Glomerular visceral epithelial cell (primary cell): ENCODE data around the gene OST4.
"Not testable (repeated sequence)": the region's sequence is repeated elsewhere in the genome, so short reads cannot be mapped to it uniquely, and the experiment has no call there.

Source experiments
- DNase-seq: peaks from one replicate; pipeline ENCODE4 v3.0.0-alpha.2; 2016; ENCODE audit errors: extremely low spot score

OST4 gene

DNA sequence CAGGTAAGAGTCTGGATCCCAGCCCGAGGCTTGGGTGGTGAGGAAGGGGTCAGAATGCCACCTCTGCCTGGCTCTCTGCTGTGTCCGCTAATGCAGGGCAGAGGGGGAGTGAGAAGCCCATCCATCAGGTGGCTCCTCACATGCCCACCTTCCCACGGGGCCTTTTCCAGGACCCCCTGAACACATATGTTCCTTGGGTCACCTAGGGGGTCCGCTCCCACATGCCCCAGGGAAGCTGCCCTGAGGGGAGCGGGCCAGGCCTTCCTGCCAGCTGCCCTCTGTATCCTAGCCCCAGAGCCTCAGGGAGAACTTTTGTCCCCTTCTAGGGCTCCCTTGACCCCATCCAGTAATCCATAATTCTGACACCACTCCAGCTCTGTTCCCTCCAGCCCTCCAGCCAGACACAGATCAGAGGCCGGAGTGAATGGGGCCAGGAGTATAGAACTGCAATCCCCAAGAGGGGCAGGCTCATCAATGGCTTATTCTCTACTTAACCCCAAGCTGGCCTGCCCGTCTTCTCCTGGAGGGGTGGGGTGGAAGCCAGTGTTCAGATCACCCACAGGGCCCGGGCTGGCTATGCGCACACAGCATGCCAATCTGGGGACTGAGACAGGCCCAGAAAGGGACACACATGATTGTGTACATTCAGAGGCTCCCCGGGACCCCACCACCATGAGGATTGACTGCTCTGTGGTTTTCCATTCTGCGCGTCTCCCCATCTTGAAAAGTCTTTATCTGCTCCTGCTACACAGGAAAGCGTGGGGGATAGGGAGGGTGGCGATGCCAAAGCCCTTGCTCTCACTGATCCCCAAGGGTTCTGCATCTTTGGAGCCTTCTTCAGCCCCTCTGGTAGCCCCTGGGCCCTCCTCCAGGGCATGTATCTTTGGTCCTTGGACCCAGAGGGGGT, 8.0 kb upstream of the OST4 start:
- DNase-seq = no peak

DNA sequence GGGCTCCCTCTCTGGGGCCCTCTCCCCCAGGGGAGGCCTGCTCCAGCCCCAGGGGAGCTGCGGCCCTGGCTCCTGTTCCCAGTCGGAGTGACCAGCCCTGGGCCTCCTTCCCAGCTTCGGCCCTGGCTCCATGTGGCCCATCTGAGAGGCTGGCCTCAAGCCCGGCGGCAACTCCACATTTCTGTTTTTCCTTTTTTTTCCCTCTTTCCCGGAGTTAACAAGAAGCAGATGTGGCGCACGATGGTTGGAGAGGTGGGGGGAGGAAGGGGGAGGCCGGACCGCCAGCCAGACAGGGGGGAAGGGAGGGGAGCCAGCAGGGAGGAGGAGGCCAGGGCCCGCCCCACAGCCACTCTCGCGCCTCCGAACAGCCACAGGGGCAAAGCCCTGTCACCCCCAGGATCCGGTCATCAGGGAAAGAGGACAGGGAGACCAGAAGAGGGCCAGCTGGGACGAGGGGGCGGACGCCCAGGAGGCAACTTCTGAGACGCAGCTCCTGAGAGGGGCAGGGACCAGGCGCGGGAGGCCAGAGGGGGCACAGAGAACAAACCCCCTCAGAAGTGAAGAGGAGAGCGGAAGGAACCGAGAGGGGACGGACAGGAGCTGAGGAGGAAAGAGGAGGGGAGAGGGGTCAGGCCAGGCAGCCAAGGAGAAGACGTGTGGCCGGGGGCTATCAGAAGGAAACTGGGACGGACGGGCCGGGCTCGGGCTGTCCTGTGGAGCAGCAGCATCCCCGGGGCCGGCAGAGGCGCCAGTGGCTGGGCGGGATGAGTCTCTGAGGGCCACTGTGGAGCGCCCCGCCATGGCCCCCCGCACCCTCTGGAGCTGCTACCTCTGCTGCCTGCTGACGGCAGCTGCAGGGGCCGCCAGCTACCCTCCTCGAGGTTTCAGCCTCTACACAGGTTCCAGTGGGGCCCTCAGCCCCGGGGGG, 7.1 kb upstream of the OST4 start, which contains the start of gene EMILIN1:
EMILIN1 (plus strand) TSS at position 349 of the 928 bp plus-strand sequence; CDS start at position 800, 451 bp downstream.
- DNase-seq = no peak

DNA sequence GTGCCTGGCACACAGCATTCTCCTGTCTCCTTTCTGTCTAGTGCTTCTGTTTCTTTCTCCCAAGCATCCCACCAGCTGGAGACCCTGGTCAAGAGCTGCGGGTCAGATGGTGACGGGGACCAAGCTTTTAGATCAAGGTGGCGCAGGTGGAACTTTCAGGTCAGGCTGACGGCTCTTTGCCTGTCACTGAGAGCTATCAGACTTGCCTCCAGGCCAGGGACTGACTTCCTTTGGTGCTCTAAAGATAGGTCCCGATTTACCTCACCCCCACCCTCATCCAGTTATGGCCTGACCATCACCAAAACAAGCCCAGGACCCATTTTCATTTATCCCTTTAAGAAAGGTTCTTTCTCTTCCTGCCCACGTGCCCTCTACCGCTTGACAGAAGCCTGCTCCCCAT, 5.8 kb upstream of the OST4 start:
- DNase-seq = no peak

DNA sequence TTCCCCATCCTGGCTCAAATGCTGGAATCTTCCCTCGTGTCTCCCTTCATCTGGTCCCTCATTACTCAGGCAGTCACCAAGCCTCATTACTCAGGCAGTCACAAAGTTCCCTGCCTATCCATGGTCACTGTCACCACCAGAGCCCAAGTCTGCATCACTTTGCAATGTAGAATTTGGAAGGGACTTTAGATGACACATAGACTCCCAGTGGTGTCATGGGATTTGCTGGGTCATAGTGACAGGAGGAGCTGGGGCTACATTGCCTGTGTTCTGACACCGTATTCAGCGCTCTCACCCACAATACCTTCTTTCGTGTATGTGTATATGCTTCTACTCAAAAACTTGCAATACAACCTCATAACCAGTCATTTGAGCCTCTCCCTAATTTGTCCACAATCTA, 4.9 kb upstream of the OST4 start:
- DNase-seq = no peak

DNA sequence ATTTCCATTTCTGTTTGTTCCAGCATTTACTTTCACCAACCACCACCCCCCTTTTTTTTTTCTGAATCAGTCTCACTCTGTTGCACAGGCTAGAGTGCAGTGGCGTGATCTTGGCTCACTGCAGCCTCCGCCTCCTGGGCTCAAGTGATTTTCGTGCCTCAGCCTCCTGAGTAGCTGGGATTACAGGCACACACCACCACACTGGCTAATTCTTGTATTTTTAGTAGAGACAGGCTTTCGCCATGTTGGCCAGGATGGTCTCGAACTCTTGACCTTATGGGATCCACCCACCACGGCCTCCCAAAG, 4.1 kb upstream of the OST4 start:
- not testable (repeated sequence) for DNase-seq

DNA sequence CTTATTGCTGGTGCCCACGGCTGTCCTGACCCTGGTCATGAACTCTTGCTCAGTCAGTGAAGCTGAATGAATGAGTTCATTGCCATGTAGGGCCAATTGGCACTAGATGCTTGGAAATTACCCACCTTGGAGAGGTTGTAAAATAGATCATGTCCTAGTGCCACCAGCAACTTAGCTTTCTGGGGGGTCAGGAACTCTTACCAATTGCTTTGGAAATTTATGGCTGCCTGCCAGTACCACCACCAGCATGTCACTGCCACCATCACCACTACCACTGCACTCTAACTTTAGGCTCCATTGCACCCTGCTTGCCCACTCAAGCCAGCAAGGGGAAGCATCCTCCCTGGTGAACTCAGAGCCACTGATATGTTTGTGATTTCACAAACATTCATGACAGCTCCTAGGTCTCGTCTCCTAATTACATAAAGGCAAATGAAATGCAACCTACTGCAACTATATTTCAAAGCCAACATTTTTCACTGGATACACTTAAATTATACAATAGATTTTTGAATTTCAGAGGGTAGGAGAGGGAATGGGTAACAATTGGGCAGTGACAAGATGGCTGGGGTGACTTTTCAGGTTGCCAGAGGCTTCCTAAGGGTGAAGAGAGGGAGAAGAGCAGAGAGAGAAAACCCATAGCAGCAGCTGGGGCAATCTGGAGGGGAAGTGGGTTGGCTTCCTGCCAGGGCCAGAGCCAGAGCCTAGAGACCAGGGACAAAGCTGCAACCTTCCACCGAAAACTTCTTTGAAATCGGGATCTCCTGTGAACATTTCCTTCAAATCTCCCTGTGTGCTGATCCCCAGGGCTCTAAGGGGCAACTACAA, 3.5 kb upstream of the OST4 start:
- DNase-seq = no peak

DNA sequence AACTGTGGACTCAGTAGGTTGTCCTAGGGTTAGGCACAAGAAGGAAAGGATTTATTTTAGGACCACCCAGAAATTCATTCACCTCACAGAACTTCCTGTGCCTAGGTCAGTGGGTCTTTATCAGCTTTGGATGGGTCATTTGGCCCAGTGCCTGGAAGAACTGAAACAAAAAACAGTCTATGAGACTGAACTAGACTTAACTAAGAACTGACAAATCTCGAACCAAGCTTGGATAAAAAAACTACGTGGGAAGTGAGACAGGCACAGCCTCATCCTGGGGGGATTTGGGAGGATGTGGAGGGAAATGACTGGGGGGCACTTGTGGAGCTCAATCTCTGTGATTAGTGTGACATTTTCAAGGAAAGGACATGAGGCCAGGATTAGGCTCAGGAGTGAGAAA, 2.3 kb upstream of the OST4 start:
- no peak for DNase-seq

DNA sequence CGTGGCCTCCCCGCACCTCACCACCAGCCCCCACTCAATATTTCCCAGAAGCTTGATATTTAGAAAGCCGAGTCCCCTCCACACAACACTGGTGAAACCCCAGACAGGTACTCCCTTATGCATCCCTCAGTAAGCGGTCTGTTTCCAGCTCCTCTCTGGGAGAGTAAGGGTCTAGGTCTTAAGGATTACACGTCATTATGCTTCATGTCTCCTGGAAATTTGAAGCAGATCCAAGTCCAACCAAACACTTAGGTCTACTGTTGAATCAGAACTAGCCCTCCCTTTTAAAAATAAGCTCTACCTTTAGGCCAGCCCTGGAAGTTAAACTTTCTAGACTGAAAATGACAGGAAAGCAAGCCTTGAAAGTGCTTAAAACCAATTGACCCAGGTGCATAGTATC, 1.5 kb upstream of the OST4 start:
- DNase-seq = no peak

DNA sequence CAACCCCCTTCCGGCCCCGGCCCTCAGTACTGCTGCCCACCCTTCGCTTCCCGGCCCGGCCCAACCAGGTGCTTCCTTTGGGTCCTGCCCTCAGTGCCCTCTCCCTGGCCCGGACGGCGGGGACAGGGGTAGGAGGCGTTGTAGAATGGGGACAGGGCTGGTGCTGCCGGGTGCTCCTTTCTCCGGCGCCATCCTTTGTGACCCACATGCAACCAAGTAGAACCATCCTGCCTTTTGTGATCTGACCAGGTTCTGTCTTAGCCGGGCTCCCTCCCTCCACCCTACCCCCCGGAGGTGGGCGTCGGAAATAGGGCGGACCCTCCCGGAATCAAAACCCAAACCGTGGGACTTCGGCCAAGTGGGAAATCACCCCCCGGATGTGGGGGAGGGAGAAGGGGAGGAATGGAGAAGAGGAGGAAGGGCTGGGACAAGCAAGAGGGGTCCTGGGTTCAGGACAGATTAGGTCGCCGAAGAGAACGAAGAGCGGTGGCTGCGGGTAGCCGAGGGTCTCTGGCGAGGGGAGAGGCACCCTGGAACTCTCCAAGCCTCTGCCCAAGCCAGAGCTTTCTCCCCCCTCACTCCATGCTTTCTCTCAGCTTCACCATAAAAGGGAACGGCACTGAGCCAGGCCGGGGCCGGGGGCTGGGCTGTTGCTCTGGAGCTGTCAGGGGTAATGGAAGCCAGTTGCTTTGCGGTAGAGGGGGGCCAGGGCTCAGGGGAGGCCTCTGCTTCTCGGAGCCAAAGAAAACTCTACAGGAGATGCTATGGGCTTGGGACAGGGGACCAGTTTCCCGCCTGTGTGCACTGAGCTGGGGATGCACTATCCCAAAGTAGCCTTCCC, 756 bp upstream of the OST4 start:
- no peak for DNase-seq

DNA sequence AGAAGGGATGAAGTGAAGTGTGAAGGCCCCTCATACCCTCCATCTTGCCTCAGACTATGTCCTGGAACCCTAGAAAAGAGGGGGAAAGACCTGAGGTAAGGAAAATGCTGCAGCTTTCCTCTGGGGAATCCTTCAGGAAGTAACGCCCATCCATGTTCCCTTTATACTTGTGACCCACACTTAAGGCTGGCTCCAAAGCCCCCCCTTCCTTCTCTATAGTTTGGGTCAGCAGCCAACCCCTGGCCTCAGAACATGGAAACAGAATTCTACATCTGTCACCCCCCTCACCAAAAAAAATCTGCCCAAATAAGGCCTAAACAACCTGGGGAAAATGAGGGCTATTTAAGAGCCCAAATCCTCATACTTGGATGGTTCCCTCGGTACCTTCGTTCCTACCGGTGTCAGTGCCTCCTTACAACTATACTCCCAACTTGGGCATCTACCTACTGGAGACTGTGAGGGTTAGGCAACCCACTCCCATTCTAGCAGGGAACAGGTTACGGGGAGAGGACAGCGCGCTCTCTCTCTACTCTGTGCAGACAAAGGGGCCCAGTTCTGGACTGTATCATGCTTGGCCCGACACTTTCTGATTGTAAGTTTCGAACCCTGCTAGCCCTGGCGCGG, 689 bp downstream of the OST4 start:
- DNase-seq = no peak

DNA sequence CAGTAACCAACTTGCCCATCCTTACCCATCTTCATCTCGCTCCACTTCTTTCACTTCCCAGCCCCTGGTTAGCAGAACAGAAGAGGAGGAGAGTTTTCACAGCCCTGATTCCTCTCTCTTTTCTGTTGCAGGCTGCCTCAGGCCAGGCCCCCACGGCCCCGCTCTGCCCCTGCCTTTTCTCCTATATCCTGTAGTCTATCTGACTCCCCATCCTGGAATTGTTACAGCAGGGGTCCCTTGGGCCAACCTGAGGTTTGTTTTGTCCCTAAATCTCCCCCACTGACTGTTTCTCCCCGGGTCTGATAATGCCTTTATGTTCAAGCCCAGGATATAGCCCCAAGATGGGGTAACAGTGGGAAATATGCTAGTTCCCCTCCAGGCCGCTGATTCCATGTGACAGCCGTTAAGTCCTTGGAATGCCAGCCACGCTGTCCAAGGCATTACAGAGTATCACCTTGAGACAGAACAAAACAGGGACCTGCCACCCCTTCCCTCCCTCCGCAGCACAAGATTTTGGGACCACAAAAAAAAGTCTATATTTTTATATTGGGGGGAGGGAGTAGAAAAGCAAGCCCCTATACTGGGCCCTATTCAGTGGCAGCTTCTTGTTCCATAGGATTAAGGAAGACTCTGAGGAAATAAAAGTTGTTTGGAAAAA, 1.4 kb downstream of the OST4 start:
- DNase-seq = no peak

DNA sequence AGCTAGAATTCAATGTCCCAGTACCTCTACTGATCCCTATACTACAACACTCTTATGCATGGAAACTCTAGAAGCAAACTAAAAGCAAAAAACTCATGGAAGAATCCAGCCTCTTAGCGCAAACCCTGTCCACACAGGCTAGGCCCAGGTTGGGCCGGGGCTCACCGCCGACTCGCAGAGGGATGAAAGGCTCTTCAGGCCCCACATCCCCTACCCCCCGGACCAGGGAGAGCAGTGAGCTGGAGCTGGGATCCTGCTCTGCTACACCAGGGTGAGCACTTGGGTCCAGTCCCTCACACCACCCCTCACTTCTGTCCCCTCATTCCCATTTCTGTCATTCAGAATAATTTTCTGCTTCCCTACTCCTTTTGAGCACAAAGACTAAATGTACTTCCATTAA, 2.0 kb downstream of the OST4 start:
- no peak for DNase-seq

DNA sequence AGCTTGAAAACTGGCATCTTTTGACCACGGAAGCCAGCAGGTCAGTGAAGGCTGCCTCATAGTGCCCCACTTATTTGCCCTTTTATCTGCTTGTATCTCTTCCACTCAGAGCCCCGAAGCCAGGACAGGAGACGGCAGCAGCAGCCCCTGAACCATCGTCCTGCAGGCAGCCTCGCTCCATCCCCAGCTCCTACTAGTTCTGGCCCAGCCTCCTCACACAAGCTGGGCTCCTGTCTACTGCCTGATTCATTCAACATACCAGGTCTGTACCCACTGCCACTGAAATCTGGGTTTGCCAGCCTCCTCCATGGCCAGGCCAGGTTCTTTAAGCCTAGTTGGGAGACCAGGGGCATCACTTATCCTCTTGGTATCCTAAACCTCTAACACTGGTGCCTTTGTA, 4.1 kb downstream of the OST4 start:
- no peak for DNase-seq

DNA sequence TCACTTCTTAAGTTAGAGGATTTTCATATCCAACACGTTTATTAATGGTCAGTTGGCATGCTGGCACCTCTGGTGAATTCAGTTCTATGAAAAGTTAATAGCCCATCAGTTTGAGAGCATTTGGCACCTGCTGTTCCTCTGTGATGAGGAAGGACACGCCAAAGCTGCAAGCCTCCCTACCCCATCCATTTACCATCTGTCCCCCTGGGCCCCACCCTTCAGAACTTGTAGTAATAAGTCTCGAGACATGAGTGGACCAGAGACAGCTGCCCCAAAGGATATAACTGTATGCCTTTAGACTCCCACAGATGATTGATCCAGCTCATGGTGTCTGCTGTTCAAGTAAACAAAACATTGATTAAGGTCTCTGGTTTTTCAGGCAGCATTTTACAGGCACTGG, 6.3 kb downstream of the OST4 start:
- no peak for DNase-seq

DNA sequence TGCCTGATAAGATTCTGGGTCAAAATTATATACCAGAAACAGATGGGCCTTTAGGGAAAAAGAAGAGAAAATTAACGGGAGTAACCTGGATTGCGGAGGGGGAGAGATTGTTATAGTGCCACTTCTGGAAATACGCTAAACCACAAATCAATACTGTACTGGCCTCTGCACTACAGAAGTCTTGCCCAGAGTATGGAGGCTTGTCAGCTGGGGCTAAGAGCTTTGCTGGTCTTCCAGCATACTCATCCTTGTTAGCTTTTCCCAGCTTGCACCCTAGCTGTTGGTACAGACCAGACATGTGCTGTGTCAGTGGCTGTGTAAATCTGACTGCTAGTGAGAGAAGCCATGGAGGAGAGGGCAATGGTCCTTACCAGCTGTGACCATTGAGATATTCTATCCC, 11.1 kb downstream of the OST4 start:
- no peak for DNase-seq

DNA sequence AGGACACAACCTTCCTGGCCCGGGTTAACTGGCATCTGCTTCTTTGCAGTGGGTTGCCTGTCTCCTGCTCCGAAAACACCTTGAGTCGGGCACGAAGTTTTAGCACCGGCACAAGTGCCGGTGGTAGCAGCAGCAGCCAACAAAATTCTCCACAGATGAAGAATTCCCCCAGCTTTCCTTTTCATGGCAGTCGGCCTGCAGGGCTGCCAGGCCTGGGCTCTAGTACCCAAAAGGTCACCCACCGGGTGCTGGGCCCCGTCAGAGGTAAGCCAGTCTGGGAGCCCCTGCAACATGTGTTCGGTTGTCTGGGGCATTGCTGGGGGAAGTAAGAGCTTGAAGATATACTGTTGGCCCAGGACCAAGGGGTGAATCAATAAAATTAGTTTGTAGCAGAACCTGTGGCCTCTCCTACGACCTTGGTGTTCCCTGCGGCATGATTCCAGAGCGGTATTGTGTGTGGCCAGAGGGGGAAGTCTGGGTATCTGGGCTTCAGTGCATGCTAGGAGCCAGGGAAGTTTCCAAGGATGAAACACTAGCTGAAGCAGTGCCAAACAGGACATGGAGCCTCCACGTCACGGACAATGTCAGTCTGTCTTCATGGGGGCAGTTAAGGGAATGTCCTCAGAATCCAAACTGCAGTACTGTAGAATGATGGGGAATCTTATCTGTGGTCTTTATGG, 12.2 kb downstream of the OST4 start:
- no peak for DNase-seq

DNA sequence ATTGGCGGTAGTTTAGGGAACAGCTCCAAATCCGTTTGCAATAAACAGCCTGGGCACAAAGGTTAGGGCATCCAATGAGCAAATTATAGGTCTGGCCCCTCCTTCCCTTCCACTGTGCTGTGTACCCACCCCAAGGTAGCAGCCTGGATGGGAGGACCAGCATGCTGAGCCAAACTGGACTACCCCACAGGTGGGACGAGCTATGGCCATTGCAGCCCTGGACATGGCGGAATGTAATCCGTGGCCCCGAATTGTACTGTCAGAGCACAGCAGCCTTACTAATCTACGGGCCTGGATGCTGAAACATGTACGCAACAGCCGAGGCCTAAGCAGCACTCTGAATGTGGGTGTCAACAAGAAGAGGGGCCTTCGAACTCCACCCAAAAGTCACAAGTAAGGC, 13.2 kb downstream of the OST4 start:
- DNase-seq = no peak

DNA sequence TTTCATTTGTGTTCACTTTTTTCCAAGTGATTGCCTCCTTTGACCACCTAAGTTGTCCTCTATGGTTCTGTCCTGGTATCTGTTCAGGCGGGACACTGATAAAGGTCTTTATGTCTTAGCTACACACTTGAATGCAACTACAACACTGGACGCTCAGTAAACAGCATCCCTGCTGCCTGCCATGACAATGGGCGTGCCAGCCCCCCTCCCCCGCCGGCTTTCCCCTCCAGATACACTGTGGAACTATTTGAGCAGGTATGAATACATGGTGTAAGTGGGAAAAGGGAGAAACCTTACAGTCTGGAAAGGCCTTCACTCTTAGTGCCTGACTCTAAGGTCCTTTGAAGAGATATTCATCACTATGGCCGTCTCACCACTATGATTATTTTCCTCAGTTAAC, 14.3 kb downstream of the OST4 start:
- DNase-seq = no peak

DNA sequence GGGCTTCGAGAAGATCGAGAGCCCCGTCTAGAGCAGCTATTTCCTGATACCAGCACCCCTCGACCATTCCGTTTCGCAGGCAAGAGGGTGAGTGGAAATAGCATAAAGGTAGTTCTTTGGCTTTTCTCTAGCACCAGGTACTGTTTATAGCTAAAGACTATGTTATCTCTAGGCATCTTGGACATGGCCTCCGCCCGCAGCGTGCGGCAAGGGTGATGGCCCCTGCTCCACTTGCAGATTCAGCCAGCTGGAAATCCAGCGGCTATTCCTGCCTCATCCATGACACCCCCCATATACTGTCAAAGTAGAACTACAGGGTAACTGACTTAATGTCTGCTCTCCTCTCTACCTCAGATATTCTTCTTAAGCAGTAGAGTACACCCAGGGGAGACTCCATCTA, 16.7 kb downstream of the OST4 start:
- DNase-seq = no peak

DNA sequence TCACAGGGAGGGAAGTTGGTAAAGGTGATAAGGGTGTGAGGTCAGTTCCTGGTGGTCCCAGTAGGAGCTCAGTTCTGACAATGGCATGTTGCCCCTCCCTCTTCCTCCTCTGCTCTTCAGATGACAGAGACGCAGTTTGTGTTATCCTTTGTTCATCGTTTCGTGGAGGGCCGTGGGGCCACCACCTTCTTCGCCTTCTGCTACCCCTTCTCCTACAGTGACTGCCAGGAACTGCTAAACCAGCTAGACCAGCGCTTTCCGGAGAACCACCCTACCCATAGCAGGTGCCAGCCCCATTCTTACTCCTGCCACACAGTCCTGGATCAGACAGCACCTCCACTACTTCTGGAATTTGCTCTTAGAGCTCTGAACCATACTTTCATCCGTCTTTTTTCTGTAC, 17.7 kb downstream of the OST4 start:
- DNase-seq = no peak
